Astrocyte (in vitro differentiated cells and primary cell): Measurements from ENCODE around the gene ATRAID. TPM values are rescaled to one million over a fixed set of nuclear protein-coding genes. Genes with fewer than 3 reads are reported as not detected.

Experiments used
- DNase-seq: peaks from one replicate; pipeline ENCODE4 v3.0.0-alpha.2; 2010; ENCODE audit warnings: low read depth
- FAIRE-seq: peaks from 2 replicates; lab custom pipeline; 2011; peaks lifted over from hg19 to GRCh38; lab: Jason Lieb, UNC
- H2AFZ ChIP-seq: 2 replicates; pipeline ENCODE4 v1.6.0; 2012; ENCODE audit warnings: low read depth, low read length, inconsistent platforms
- H3K27ac ChIP-seq: 2 replicates; pipeline ENCODE4 v1.5.1; 2011; ENCODE audit warnings: low read depth, low read length, inconsistent platforms
- H3K27me3 ChIP-seq: 2 replicates; pipeline ENCODE4 v1.6.0; 2011; ENCODE audit warnings: low read length, inconsistent platforms; ENCODE audit not compliant: insufficient read depth
- H3K36me3 ChIP-seq: 2 replicates; pipeline ENCODE4 v1.5.1; 2011; ENCODE audit warnings: low read length, inconsistent platforms; ENCODE audit not compliant: insufficient read depth
- H3K4me1 ChIP-seq: 2 replicates; pipeline ENCODE4 v1.5.1; 2011; ENCODE audit warnings: low read length, inconsistent platforms; ENCODE audit not compliant: insufficient read depth
- H3K4me2 ChIP-seq: 2 replicates; pipeline ENCODE4 v1.6.0; 2012; ENCODE audit warnings: low read length, inconsistent platforms
- H3K4me3 ChIP-seq: 2 replicates; pipeline ENCODE4 v1.5.1; 2011; ENCODE audit warnings: low read depth, mild to moderate bottlenecking, low read length, inconsistent platforms; ENCODE audit not compliant: insufficient read depth
- H3K79me2 ChIP-seq: 2 replicates; pipeline ENCODE4 v1.6.0; 2012; ENCODE audit warnings: mild to moderate bottlenecking, low read length, inconsistent platforms; ENCODE audit not compliant: insufficient read depth
- H3K9ac ChIP-seq: 2 replicates; pipeline ENCODE4 v1.6.0; 2012; ENCODE audit warnings: mild to moderate bottlenecking, low read length, inconsistent platforms
- H3K9me3 ChIP-seq: 2 replicates; pipeline ENCODE4 v1.5.1; 2012; ENCODE audit warnings: low read depth, mild to moderate bottlenecking, low read length, inconsistent platforms; ENCODE audit not compliant: insufficient read depth
- H4K20me1 ChIP-seq: 2 replicates; pipeline ENCODE4 v1.6.0; 2012; ENCODE audit warnings: low read length, inconsistent platforms; ENCODE audit not compliant: insufficient read depth
- H3K27ac Mint-ChIP-seq: one replicate; pipeline ENCODE4 v1.8.0; 2021; ENCODE audit warnings: mild to moderate bottlenecking, mixed read lengths; ENCODE audit not compliant: unreplicated experiment
- H3K27me3 Mint-ChIP-seq: one replicate; pipeline ENCODE4 v1.8.0; 2021; ENCODE audit warnings: low read depth, mixed read lengths; ENCODE audit not compliant: unreplicated experiment
- H3K36me3 Mint-ChIP-seq: one replicate; pipeline ENCODE4 v1.8.0; 2021; ENCODE audit warnings: low read depth, mixed read lengths; ENCODE audit not compliant: unreplicated experiment
- H3K4me1 Mint-ChIP-seq: one replicate; pipeline ENCODE4 v1.8.0; 2021; ENCODE audit warnings: low read depth, mixed read lengths; ENCODE audit not compliant: unreplicated experiment
- H3K4me3 Mint-ChIP-seq: one replicate; pipeline ENCODE4 v1.8.0; 2021; ENCODE audit warnings: mild to moderate bottlenecking, moderate library complexity, mixed read lengths; ENCODE audit not compliant: unreplicated experiment
- H3K9me3 Mint-ChIP-seq: one replicate; pipeline ENCODE4 v1.8.0; 2021; ENCODE audit warnings: mild to moderate bottlenecking, mixed read lengths; ENCODE audit not compliant: unreplicated experiment
- EZH2 ChIP-seq: IDR thresholded peaks from 2 replicates; pipeline ENCODE4 v1.6.1; 2012; ENCODE audit warnings: mild to moderate bottlenecking, low read length, inconsistent platforms; ENCODE audit not compliant: insufficient read depth
- total RNA-seq: library from RNA; stranded (reverse); gene quantifications from 2 replicates; pipeline ENCODE4 v1.2.1, GENCODE V29; 2021
- TF ChIP-seq, protein P1 (sequence below): IDR thresholded peaks from 2 replicates; pipeline ENCODE4 v1.5.1; 2011; ENCODE audit warnings: low read depth, mild to moderate bottlenecking, inconsistent platforms, low read length, moderate library complexity; ENCODE audit not compliant: insufficient read depth

ATRAID gene
- total RNA-seq, 1 donor from 2014 or later, result 62.9 TPM

DNA sequence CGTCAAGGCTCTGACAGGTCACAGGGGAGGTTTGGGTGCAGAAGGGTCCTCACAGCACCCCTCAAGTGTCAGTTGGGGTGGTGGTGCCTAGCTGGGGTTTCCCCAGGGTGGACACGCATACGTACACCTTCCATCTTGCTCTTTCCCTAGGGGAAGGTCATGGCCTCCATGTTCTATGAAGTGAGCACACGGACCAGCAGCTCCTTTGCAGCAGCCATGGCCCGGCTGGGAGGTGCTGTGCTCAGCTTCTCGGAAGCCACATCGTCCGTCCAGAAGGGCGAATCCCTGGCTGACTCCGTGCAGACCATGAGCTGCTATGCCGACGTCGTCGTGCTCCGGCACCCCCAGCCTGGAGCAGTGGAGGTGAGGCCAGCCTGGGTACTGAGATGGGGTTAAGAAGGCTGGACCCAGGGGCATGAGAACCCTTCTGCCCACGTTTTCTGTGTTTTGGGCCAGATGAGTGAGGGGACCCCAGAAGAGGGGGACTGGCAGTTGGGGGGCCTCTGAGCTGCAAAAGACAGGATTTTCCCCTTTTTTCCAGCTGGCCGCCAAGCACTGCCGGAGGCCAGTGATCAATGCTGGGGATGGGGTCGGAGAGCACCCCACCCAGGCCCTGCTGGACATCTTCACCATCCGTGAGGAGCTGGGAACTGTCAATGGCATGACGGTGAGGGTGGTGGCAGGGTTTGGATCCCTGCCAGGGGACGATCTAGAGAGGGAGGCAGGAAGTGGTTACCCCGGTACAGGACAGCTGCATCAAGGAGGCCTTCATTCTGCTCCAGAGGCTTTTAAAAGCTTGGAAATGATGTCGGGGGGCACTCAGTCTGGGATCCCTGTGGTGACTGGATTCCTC, 30.1 kb downstream of the ATRAID start:
- Histone ChIP-seq H3K9me3 (no peaks in the 10 kb centered on the region), H3K79me2 (no peaks in the 10 kb centered on the region), H3K36me3 (peaks cover 48% of the 10 kb centered on the region), H3K4me2 (no peak overlapping the region), H3K9ac (no peak overlapping the region), H3K27ac (no peak overlapping the region), H3K4me1 (no peaks in the 10 kb centered on the region), H3K4me3 (no peak overlapping the region), H4K20me1 (peaks cover 10% of the 10 kb centered on the region), H3K27me3 (no peaks in the 10 kb centered on the region), H2AFZ (no peak overlapping the region)
- no peak overlapping the region for H3K27ac Mint-ChIP-seq
- no peak for DNase-seq
- TF ChIP-seq, protein P1, sequence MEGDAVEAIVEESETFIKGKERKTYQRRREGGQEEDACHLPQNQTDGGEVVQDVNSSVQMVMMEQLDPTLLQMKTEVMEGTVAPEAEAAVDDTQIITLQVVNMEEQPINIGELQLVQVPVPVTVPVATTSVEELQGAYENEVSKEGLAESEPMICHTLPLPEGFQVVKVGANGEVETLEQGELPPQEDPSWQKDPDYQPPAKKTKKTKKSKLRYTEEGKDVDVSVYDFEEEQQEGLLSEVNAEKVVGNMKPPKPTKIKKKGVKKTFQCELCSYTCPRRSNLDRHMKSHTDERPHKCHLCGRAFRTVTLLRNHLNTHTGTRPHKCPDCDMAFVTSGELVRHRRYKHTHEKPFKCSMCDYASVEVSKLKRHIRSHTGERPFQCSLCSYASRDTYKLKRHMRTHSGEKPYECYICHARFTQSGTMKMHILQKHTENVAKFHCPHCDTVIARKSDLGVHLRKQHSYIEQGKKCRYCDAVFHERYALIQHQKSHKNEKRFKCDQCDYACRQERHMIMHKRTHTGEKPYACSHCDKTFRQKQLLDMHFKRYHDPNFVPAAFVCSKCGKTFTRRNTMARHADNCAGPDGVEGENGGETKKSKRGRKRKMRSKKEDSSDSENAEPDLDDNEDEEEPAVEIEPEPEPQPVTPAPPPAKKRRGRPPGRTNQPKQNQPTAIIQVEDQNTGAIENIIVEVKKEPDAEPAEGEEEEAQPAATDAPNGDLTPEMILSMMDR, result no peak
- no peak for TF ChIP-seq EZH2
- H3K27me3 Mint-ChIP-seq, result no peaks in the 10 kb centered on the region
- FAIRE-seq, result no peak
- H3K36me3 Mint-ChIP-seq, result peaks cover 30% of the 10 kb centered on the region
- no peaks in the 10 kb centered on the region for H3K4me1 Mint-ChIP-seq
- H3K4me3 Mint-ChIP-seq, result no peak overlapping the region
- no peaks in the 10 kb centered on the region for H3K9me3 Mint-ChIP-seq

DNA sequence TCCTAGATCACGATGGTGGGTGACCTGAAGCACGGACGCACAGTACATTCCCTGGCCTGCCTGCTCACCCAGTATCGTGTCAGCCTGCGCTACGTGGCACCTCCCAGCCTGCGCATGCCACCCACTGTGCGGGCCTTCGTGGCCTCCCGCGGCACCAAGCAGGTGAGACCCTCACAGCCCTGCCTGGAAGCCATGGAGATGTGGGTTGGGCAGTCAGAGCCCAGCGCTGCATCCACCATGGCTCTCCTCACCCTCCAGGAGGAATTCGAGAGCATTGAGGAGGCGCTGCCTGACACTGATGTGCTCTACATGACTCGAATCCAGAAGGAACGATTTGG, 30.7 kb downstream of the ATRAID start:
- H3K27ac Mint-ChIP-seq, result no peak overlapping the region
- no peak overlapping the region for H3K4me3 Mint-ChIP-seq
- Histone ChIP-seq H3K9ac (no peak overlapping the region), H3K79me2 (no peaks in the 10 kb centered on the region), H3K27me3 (no peaks in the 10 kb centered on the region), H3K4me1 (no peaks in the 10 kb centered on the region), H3K4me3 (no peak overlapping the region), H3K36me3 (peaks cover 44% of the 10 kb centered on the region), H3K27ac (no peak overlapping the region), H3K9me3 (no peaks in the 10 kb centered on the region), H4K20me1 (peaks cover 10% of the 10 kb centered on the region), H2AFZ (no peak overlapping the region), H3K4me2 (no peak overlapping the region)
- peaks cover 2% of the 10 kb centered on the region for H3K27me3 Mint-ChIP-seq
- no peaks in the 10 kb centered on the region for H3K9me3 Mint-ChIP-seq
- DNase-seq, result no peak
- no peak for TF ChIP-seq EZH2
- TF ChIP-seq, protein P1, result no peak
- no peaks in the 10 kb centered on the region for H3K4me1 Mint-ChIP-seq
- peaks cover 30% of the 10 kb centered on the region for H3K36me3 Mint-ChIP-seq
- no peak for FAIRE-seq
